CD4-positive, alpha-beta T cell treated with Interleukin-4 for 1 hour (primary cell): ENCODE measurements around the gene ADPGK.
A peak's percentile ranks its signal among the peaks of the same experiment; 100 is the strongest.
"Not testable (repeated sequence)": the region's sequence is repeated elsewhere in the genome, so short reads cannot be mapped to it uniquely, and the experiment has no call there.

Experiments
- DNase-seq, 2 donors: peaks; one replicate each; pipeline ENCODE4 v3.0.0-alpha.2; 2020 to 2022

Gene ADPGK

DNA sequence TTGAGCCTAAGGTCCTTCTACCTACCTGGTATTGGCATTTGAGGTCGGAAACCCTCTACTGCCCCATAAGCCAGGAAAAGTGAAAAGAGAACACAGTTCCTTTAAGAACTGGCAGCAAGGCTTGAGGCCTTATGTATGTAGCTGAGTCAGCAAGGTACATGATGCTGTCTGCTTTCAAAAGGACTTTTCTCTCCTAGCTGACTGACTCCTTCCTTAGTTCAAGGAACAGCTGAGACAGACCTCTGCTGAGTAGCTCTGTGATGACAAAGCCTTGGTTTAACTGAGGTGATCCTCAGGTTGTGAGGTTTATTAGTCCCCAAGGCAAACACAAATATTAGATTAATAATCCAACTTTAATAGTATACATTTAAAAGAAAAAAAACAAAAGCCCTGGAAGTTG, 45.8 kb downstream of the ADPGK start:
- DNase-seq: no peak

GRCh38 chr15:72737061-72737460, 46.5 kb downstream of the ADPGK start:
- DNase-seq: no peak

DNA sequence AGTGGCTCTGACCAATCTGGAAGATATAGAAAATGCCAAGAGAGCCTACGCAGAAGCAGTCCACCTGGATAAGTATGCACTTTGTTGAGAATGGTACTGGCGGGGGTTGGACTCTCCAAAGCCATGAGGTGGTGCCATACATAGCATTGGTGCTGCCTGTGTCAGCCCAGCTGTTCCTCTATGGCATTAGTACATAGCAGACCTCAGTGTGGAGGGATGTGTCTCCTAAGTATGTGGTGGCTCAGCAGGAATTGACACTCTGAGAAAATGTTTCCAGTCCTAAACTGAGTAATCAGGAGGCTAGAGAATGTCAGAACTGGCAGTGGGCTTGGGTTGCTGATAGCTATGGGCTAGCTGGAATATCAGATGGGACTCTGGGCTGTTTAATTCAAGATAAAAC, 48.4 kb downstream of the ADPGK start:
- no peak for DNase-seq

DNA sequence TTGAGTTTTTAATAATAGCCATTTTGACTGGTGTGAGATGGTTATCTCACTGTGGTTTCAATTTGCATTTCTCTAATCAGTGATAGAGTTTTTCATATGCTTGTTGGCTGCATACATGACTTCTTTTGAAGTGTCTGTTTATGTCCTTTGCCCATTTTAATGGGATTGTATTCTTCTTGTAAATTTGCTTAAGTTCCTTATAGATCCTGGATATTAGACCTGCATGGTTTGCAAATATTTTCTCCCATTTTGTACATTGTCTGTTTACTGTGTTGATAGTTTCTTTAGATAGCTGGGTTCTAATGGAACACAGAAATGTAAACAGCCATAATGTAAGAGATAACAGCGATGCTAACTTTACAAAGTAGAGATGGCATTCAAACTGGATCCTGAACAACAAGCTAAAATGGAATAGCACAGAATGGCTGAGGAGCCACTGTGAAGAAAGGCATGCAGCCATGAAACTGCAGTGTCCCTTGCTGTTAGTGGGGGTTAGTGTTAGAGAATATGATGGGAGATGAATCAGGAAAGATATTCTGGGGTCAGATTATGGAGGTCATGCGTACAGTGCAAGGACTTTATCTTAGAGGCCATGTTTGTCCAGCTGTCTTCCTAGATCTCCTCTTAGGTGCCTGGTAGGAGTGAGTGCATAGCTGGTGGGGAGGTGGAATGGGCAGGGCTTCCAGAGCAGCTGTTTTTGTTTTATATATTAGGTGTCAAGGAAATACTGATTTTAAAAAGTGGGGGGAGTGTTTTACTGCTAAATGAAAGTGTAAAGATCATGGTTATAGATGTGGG, 49.4 kb downstream of the ADPGK start:
- no peak for DNase-seq

DNA sequence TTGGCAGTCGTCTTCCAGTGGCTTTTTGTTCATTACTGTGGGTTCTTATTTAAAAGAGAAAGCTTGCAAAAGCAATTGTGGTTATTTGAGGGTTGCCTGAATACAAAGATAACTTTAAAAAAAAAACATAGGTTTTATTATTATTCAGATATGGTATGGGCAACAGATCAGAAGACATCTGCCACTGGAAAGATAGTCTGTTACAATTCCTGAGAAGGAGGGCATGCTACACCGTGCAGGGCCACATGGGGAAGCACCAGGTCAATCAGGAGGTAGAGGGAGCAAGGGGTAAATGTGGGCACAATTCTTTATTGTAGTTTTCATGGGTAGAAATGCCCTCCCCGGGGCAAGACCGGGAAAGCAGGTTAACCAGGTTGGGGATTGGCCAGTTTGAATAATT, 51.0 kb downstream of the ADPGK start:
- no peak for DNase-seq

- DNase-seq: no peak
Observed at GRCh38 chr15:72732086-72732485, 51.5 kb downstream of the ADPGK start.

GRCh38 chr15:72728821-72729220, 54.7 kb downstream of the ADPGK start:
- DNase-seq: no peak

- DNase-seq: not testable (repeated sequence)
Observed at GRCh38 chr15:72728249-72728648, 55.3 kb downstream of the ADPGK start.

GRCh38 chr15:72727154-72727553, 56.4 kb downstream of the ADPGK start:
- no peak for DNase-seq

GRCh38 chr15:72725851-72726250, 57.7 kb downstream of the ADPGK start:
- DNase-seq: not testable (repeated sequence)

- DNase-seq: no peak
Observed at GRCh38 chr15:72725446-72725845, 58.1 kb downstream of the ADPGK start.

- DNase-seq: no peak
Observed at GRCh38 chr15:72724028-72724427, 59.5 kb downstream of the ADPGK start.

DNA sequence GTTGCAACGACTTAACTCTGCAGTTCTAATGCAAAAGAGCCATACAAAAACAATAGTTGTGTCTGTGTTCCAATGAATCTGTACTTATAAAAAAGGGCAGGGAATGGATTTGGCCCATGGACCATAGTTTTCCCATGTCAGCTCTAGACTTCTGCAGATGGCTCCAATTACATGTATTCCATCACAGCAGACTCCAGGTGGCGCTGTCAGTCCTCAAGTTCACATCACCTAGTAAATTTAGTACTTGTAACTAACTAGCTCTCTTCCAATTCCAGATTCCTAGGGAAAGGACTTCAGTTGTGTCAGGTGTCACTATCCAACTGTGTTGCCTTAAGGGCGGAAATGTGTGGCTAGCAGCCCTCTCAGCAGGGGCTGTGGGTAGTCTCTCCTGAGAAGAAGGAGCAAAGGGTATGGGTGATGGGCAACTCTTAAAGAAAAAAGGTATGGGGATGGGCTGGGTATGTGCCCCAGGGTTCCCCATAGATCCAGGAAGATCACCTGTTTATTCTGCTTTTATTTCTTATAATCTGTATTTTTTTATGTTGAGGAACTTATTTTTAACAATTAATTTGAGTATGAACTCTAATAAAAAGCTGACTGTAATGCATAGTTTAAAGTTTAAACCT, 61.4 kb downstream of the ADPGK start:
- peak; percentile 66 to 70 for DNase-seq

GRCh38 chr15:72708551-72709303, 74.8 kb downstream of the ADPGK start:
- DNase-seq: not testable (repeated sequence)

GRCh38 chr15:72706266-72706665, 77.3 kb downstream of the ADPGK start:
- DNase-seq: no peak
